Liver (tissue), 9 donors: ENCODE data around the gene EXOG. TPM values are rescaled to one million over a fixed set of nuclear protein-coding genes. Genes with fewer than 3 reads are reported as not detected.

ENCODE experiments used
- DNase-seq: peaks from one replicate; pipeline ENCODE4 v3.0.0-alpha.2; 2017; ENCODE audit warnings: low spot score
- H3K27ac ChIP-seq, 2 donors: one replicate each; pipeline ENCODE4 v1.7.0; 2013; ENCODE audit warnings: inconsistent platforms in 2 of 2, low read length in 2 of 2, control low read depth in 1 of 2, low read depth in 1 of 2, mild to moderate bottlenecking in 1 of 2
- H3K27me3 ChIP-seq, 4 donors: one replicate each; pipeline versions ENCODE4 v1.6.1 to v1.7.0; 2013; ENCODE audit warnings: low read length in 3 of 4, inconsistent platforms in 1 of 4, mild to moderate bottlenecking in 1 of 4, moderate library complexity in 1 of 4; ENCODE audit not compliant: control insufficient read depth in 4 of 4, insufficient read depth in 4 of 4
- H3K36me3 ChIP-seq, 4 donors: one replicate each; pipeline versions ENCODE4 v1.6.1 to v1.7.0; 2013; ENCODE audit warnings: low read length in 3 of 4, mild to moderate bottlenecking in 3 of 4, low read depth in 1 of 4, moderate library complexity in 1 of 4; ENCODE audit not compliant: control insufficient read depth in 4 of 4, insufficient read depth in 3 of 4
- H3K4me1 ChIP-seq, 4 donors: one replicate each; pipeline versions ENCODE4 v1.6.1 to v1.7.0; 2013; ENCODE audit warnings: low read length in 3 of 4, mild to moderate bottlenecking in 3 of 4, moderate library complexity in 1 of 4; ENCODE audit not compliant: control insufficient read depth in 4 of 4, insufficient read depth in 4 of 4
- H3K4me3 ChIP-seq, 3 donors: one replicate each; pipeline versions ENCODE4 v1.6.1 to v1.7.0; 2013; ENCODE audit warnings: low read length in 3 of 3, control low read depth in 1 of 3, low read depth in 1 of 3, mild to moderate bottlenecking in 1 of 3
- H3K9ac ChIP-seq, 2 donors: one replicate each; pipeline ENCODE4 v1.7.0; 2013; ENCODE audit warnings: low read length in 2 of 2, mild to moderate bottlenecking in 2 of 2, moderate library complexity in 2 of 2, control low read depth in 1 of 2, low read depth in 1 of 2
- H3K9me3 ChIP-seq, 4 donors: one replicate each; pipeline versions ENCODE4 v1.6.1 to v1.7.0; 2013; ENCODE audit warnings: low read length in 3 of 4; ENCODE audit not compliant: control insufficient read depth in 4 of 4
- ATF3 ChIP-seq: IDR thresholded peaks from 2 replicates; pipeline ENCODE4 v1.6.1; 2016; ENCODE audit warnings: antibody characterized with exemption
- CTCF ChIP-seq: fragments of 150-350 bp; IDR thresholded peaks from 2 replicates; pipeline ENCODE4 v1.5.1; 2017; ENCODE audit warnings: improper control_type of control experiment, low read depth, low read length; ENCODE audit not compliant: missing input control
- EGR1 ChIP-seq, 2 donors: IDR thresholded peaks; 2 replicates each; pipeline ENCODE4 v1.6.1; 2016 to 2018; ENCODE audit warnings: antibody characterized with exemption in 2 of 2, low read depth in 2 of 2
- FOXA2 ChIP-seq: IDR thresholded peaks from 2 replicates; pipeline ENCODE4 v1.6.1; 2016; ENCODE audit warnings: antibody characterized with exemption
- HNF4A ChIP-seq, 2 donors: conservative IDR thresholded peaks; 2 replicates each; pipeline ENCODE4 v1.6.1; 2016; ENCODE audit warnings: antibody characterized with exemption in 2 of 2, mild to moderate bottlenecking in 2 of 2
- HNF4G ChIP-seq: IDR thresholded peaks from 2 replicates; pipeline ENCODE4 v1.6.1; 2016; ENCODE audit warnings: antibody characterized with exemption
- JUND ChIP-seq, 2 donors: IDR thresholded peaks; 2 replicates each; pipeline ENCODE4 v1.6.1; 2016; ENCODE audit warnings: antibody characterized with exemption in 2 of 2
- MAX ChIP-seq: IDR thresholded peaks from 2 replicates; pipeline ENCODE4 v1.6.1; 2016; ENCODE audit warnings: antibody characterized with exemption
- NR2F2 ChIP-seq: IDR thresholded peaks from 2 replicates; pipeline ENCODE4 v1.6.1; 2016; ENCODE audit warnings: antibody characterized with exemption
- RAD21 ChIP-seq, 2 donors: IDR thresholded peaks; 2 replicates each; pipeline ENCODE4 v1.6.1; 2016; ENCODE audit warnings: antibody characterized with exemption in 2 of 2, mild to moderate bottlenecking in 2 of 2
- REST ChIP-seq: IDR thresholded peaks from 2 replicates; pipeline ENCODE4 v1.6.1; 2016; ENCODE audit warnings: antibody characterized with exemption, mild to moderate bottlenecking
- RXRA ChIP-seq, 2 donors: IDR thresholded peaks; 2 replicates each; pipeline ENCODE4 v1.6.1; 2017 to 2018; ENCODE audit warnings: antibody characterized with exemption in 2 of 2, mild to moderate bottlenecking in 1 of 2
- SP1 ChIP-seq: IDR thresholded peaks from 2 replicates; pipeline ENCODE4 v1.6.1; 2018; ENCODE audit warnings: antibody characterized with exemption, mild to moderate bottlenecking
- TAF1 ChIP-seq: conservative IDR thresholded peaks from 2 replicates; pipeline ENCODE4 v1.6.1; 2016; ENCODE audit warnings: antibody characterized with exemption, mild to moderate bottlenecking
- ZBTB33 ChIP-seq: IDR thresholded peaks from 2 replicates; pipeline ENCODE4 v1.6.1; 2016; ENCODE audit warnings: antibody characterized with exemption
- WGBS: extraction: QIAGEN DNeasy Blood & Tissue Kit; methylation state at CpG from one replicate; pipeline ENCODE4 v1.1.7; 2013; 5-methylcytosine and 5-hydroxymethylcytosine counted together
- polyA plus RNA-seq, 2 donors: library from polyadenylated mRNA; stranded (reverse) in 1 of 2; unstranded in 1 of 2; fragments of 200-250 nt in 1 of 2; fragments of >200 nt in 1 of 2; fragmentation: Nextera tagmentation in 1 of 2; extraction: Ambion mirVana in 1 of 2; gene quantifications; one replicate each; pipeline versions ENCODE4 v1.2.1 to v1.2.3, GENCODE V29; 2013 to 2015
- total RNA-seq, 2 donors: library from RNA; depleted of rRNA; stranded (reverse); fragments of >200 nt; gene quantifications; one replicate each; pipeline ENCODE4 v1.2.3, GENCODE V29; 2014
- donor health status: healthy.
- donor health status: healthy.
- donor health status: healthy.
- donor health status: healthy.
- donor health status: healthy.

The EXOG gene
- total and polyA plus RNA-seq, 4 donors = 2.1 to 4.4 (median 3.9) TPM

- TF ChIP-seq CTCF (no peak), HNF4G (no peak)
- Histone ChIP-seq H3K27me3 (no peaks in the 10 kb centered on the region), H3K36me3 (no peaks in the 10 kb centered on the region), H3K4me1 (no peaks in the 10 kb centered on the region), H3K27ac (no peak overlapping the region), H3K4me3 (no peak overlapping the region), H3K9me3 (no peaks in the 10 kb centered on the region), H3K9ac (no peak overlapping the region)
- DNase-seq = no peak
- 95% methylated on average over 6 of the region's 6 CpGs for WGBS
These were observed 68.6 kb downstream of the EXOG start for GRCh38 chr3:38564631-38565338.

GRCh38 chr3:38565339-38566214, 69.4 kb downstream of the EXOG start:
- H3K4me1 ChIP-seq = no peaks in the 10 kb centered on the region
- no peak overlapping the region for H3K9ac ChIP-seq
- no peak for TF ChIP-seq RXRA (IDR thresholded peaks at IDR 0.05)
- no peak for TF ChIP-seq ZBTB33
- no peak for TF ChIP-seq RAD21 (IDR thresholded peaks at IDR 0.05)
- no peak for TF ChIP-seq EGR1 (IDR thresholded peaks at IDR 0.05; ENCODE audit: low read depth in 2 of 2)
- TF ChIP-seq REST = no peak
- TF ChIP-seq JUND (IDR thresholded peaks at IDR 0.05) = no peak
- TF ChIP-seq ATF3 = no peak
- no peak for TF ChIP-seq TAF1
- no peak for TF ChIP-seq NR2F2
- TF ChIP-seq MAX = no peak
- TF ChIP-seq HNF4A (conservative IDR thresholded peaks at IDR 0.05) = no peak
- no peak for TF ChIP-seq SP1
- no peak for TF ChIP-seq FOXA2
- no peaks in the 10 kb centered on the region for H3K36me3 ChIP-seq
- DNase-seq = no peak
- H3K27me3 ChIP-seq = no peaks in the 10 kb centered on the region
- H3K4me3 ChIP-seq = no peak overlapping the region
- H3K27ac ChIP-seq = no peak overlapping the region
- WGBS = 93% methylated on average over 13 of the region's 13 CpGs
- H3K9me3 ChIP-seq = no peaks in the 10 kb centered on the region
